Activated naive CD4-positive, alpha-beta T cell (primary cell): ENCODE results near the gene ZCCHC4.

ENCODE experiments used
- DNase-seq, 4 experiments: peaks; one replicate each; lab custom pipeline; 2025; lab: John Stamatoyannopoulos, UW

Gene ZCCHC4

GRCh38 chr4:25312496-25313200 lies at the start of gene ZCCHC4:
Gene ZCCHC4 (plus strand): TSS chr4:25312774. CDS start chr4:25312810, 36 bp downstream.
- peak; percentile 71 to 90 (median 83) for DNase-seq

- no peak for DNase-seq
Observed at GRCh38 chr4:25271866-25272265, 40.7 kb upstream of the ZCCHC4 start.

GRCh38 chr4:25280210-25280609 lies 32.4 kb upstream of the ZCCHC4 start:
- no peak for DNase-seq

- no peak for DNase-seq
Observed at GRCh38 chr4:25283948-25284347, 28.6 kb upstream of the ZCCHC4 start.

GRCh38 chr4:25284466-25284865 lies 28.1 kb upstream of the ZCCHC4 start:
- no peak for DNase-seq

- no peak for DNase-seq
Observed at GRCh38 chr4:25290490-25291067, 22.0 kb upstream of the ZCCHC4 start.

- no peak for DNase-seq
Observed at GRCh38 chr4:25291158-25291733, 21.3 kb upstream of the ZCCHC4 start.

GRCh38 chr4:25297528-25298242 lies 14.9 kb upstream of the ZCCHC4 start:
- DNase-seq: no peak

GRCh38 chr4:25299476-25300203 lies 12.9 kb upstream of the ZCCHC4 start:
- no peak for DNase-seq

GRCh38 chr4:25301471-25301870 lies 11.1 kb upstream of the ZCCHC4 start:
- no peak for DNase-seq

GRCh38 chr4:25302626-25303025 lies 9.9 kb upstream of the ZCCHC4 start:
- DNase-seq: no peak

- no peak for DNase-seq
Observed at GRCh38 chr4:25303578-25303977, 9.0 kb upstream of the ZCCHC4 start.

GRCh38 chr4:25306518-25307057 lies 6.0 kb upstream of the ZCCHC4 start:
- DNase-seq: no peak

- no peak for DNase-seq
Observed at GRCh38 chr4:25307596-25307995, 5.0 kb upstream of the ZCCHC4 start.

GRCh38 chr4:25308306-25308705 lies 4.3 kb upstream of the ZCCHC4 start:
- no peak for DNase-seq

GRCh38 chr4:25308761-25309160 lies 3.8 kb upstream of the ZCCHC4 start:
- DNase-seq: no peak

GRCh38 chr4:25310066-25310802 lies 2.3 kb upstream of the ZCCHC4 start:
- DNase-seq: no peak

GRCh38 chr4:25310803-25311166 lies 1.8 kb upstream of the ZCCHC4 start:
- DNase-seq: no peak

GRCh38 chr4:25313201-25313895 lies 774 bp downstream of the ZCCHC4 start:
- no peak for DNase-seq

GRCh38 chr4:25320336-25320735 lies 7.8 kb downstream of the ZCCHC4 start:
- DNase-seq: no peak

- DNase-seq: no peak
Observed at GRCh38 chr4:25320773-25321172, 8.2 kb downstream of the ZCCHC4 start.
